Left lobe of liver (tissue), 2 donors: Measurements from ENCODE around the gene RSPH9. TPM values are rescaled to one million over a fixed set of nuclear protein-coding genes. Genes with fewer than 3 reads are reported as not detected.
A peak's percentile ranks its signal among the peaks of the same experiment; 100 is the strongest.

ENCODE experiments used
- ATAC-seq: fragments of 200-7000 bp; cut with Tn5 transposase; one replicate; pipeline ENCODE4 v1.9.1; 2020; ENCODE audit warnings: mild to moderate bottlenecking, moderate library complexity
- DNase-seq: peaks from one replicate; pipeline ENCODE4 v3.0.0-alpha.2; 2020; ENCODE audit warnings: low spot score
- total RNA-seq: library from RNA; stranded (reverse); gene quantifications from one replicate; pipeline ENCODE4 v1.2.1, GENCODE V29; 2021
- donor health status: DM: no; HTN: no; CAD: no; lungs with moderate emphysema.
- donor health status: DM: no; HTN: yes; CAD: no.

The RSPH9 gene
- total RNA-seq, 1 donor from 2014 or later = not detected

- peak; percentile 92 for ATAC-seq
- peak; percentile 82 for DNase-seq
Measured at GRCh38 chr6:43667245-43668150, 22.7 kb downstream of the RSPH9 start.

DNA sequence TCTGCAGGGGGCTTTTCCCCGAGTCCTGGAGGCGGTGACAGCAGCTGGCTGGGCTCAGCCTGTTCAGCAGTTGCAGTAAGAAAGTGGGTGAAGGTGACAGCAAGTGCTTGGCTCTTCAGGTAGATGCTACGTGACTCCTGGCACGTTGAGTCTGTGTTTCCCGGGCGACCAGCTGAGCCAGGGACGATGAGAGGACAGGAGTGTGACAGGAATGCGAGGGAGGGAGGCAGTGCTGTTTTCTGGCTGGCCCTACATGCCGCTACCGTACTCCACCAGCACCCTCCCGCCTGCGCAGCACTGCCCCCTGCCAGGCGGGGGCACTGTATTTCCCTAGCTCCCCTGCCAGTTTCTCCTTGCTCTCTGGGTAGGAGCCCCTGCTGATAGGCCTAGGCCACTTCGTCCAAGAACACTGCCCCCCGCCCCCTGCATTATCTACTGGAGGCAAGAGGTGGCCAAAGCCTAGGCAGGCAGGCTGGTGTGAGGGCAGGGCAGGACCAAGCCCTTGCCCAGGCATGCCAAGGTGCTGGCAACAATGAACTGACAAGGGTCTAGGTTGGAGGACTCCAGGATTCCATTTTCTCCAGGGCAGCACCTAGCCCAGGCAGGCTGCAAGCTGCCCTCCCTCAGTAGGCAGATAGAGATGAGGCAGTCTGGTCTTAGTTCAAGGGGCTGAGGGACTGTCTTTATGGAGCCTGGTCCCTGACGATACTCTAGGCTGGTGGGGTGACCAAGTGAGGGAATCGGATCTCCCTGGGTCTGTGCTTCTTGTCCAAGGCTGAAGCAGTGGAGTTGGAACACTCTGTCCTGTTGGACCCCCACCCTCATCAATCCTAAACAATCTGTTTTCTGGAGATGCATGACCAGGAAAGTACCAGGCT, 23.6 kb downstream of the RSPH9 start:
- ATAC-seq (peak; percentile 66), DNase-seq (no peak)

GRCh38 chr6:43669050-43669921, 24.4 kb downstream of the RSPH9 start:
- DNase-seq (no peak), ATAC-seq (no peak)

DNA sequence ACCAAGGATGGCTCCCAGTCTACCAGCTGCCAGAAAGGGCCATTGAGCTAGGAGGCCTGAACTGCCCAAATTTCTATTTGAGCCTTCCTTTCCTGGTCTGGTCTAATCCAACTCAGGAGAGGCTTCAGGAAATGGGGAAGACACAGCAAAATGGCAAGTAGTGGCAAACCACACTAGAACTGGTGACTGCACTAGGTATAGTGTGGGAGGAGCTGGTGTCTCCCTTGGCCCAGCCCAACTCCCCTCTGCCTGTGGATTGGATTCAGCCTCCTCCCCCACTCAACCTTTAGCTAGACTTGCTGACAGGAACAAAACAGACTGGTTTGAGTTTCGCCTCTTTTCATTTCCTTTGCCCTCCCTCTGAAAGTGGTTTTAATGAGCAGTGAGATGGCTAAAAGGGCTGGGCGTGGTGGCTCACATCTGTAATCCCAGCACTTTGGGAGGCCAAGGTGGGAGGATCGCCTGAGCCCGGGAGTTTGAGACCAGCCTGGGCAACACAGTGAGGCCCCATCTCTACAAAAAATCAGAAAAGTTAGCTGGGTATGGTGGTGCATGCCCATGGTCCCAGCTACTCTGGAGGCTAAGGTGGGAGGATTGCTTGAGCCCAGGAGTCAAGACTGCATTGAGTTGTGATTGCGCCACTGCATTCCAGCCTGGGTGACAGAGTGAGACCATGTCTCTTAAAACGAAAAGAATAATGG, 25.2 kb downstream of the RSPH9 start:
- ATAC-seq (no peak), DNase-seq (no peak)

GRCh38 chr6:43670623-43670986, 25.8 kb downstream of the RSPH9 start:
- ATAC-seq (no peak), DNase-seq (no peak)

GRCh38 chr6:43671011-43671800, 26.4 kb downstream of the RSPH9 start:
- no peak for DNase-seq
- no peak for ATAC-seq

DNA sequence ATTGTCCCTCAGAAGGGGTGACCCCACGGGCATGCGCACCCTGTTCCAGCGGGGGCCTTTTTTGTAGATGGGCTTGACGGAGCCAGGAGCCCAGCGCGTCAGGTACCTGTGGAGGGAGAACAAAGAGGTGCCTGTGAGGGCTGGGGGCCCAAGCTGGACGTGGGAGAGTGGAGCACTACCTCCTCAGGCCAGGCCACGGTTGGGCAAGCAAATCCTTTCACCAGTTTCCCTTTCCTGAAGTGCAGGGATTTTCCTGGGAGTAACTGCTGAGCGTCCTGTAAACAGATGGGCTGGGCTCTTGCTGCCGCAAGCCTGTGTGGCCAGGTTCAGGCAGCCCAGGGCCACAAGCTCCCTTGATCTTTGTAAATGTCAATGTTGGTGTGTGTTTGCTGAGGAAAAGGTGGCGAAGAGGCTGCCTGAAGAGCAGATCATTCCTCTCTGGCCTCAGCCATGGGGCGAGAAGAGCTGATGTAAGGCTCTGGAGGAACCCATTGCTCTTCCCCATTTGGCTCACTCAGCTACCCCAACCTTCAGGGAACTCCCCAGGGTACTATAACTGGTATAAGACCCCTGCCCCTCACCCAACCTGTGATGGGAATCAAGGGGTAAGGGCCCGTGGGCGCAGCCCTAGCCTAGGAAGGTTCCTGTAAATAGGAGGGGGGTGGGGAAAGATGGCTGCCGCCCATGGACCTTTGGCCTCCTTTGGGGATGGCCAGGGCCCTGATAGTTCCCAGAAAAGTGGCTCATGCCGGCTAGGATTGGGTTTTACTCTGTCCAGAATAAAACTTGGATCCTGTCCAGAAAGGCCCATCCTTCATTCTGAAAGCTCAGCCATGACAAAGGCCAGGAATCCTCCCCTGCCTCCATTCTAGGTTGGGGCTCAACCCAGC, 27.2 kb downstream of the RSPH9 start:
- DNase-seq (no peak), ATAC-seq (no peak)

- DNase-seq (no peak), ATAC-seq (no peak)
Measured at GRCh38 chr6:43673444-43674084, 28.7 kb downstream of the RSPH9 start.

DNA sequence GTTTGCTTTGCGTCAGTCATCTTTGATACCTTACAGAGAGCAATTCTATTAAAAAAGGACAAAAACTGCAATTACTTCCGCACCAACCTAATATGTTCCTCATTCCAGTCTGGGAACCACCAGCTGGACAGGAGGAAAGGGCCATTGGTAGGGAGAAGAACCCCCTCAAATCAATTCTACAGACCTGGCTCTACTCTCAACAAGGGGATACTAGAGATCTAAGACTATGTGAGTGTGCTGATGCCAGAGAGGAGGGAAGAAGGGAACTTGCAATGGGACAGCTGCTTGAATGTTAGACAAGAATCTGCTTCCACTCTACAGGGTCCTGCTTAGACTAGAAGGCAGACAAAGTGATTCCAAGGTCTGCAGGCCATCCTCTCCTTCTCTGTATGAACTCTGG, 29.5 kb downstream of the RSPH9 start:
- ATAC-seq (no peak), DNase-seq (no peak)

- ATAC-seq = no peak
- DNase-seq = no peak
Measured at GRCh38 chr6:43674921-43675320, 30.1 kb downstream of the RSPH9 start.

- ATAC-seq = no peak
Measured at GRCh38 chr6:43676962-43677606, 32.2 kb downstream of the RSPH9 start.

DNA sequence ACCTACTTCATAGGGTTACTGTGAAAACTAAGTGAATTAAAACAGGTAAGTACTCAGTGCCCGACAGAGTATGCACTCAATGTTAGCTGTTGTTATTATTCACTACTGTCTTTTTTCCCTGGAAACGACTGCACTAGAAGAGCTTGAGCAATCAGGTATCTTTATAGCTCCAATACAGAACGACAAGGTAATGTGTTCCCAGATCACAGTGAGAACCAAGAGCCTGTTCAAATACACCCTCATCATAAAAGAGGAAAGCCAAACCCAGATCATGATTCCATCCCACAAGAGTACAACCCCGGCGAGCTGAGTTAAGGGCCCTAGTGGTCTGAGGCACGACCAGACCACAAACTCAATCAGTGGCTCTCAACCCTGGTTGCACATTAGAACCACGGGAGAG, 32.9 kb downstream of the RSPH9 start:
- DNase-seq (no peak), ATAC-seq (no peak)

More at GRCh38 chr6:43676962-43677606, 32.2 kb downstream of the RSPH9 start:
- DNase-seq = no peak

GRCh38 chr6:43678341-43678740, 33.5 kb downstream of the RSPH9 start:
- DNase-seq (no peak), ATAC-seq (no peak)

- ATAC-seq (no peak), DNase-seq (no peak)
Measured at GRCh38 chr6:43679057-43679456, 34.2 kb downstream of the RSPH9 start.

- ATAC-seq (no peak), DNase-seq (no peak)
Measured at GRCh38 chr6:43680308-43681200, 35.7 kb downstream of the RSPH9 start.

- ATAC-seq (no peak), DNase-seq (no peak)
Measured at GRCh38 chr6:43681303-43681702, 36.5 kb downstream of the RSPH9 start.
